NOMO-1 (cell line): ENCODE measurements around the gene NAA25.
"Not testable (repeated sequence)": the region's sequence is repeated elsewhere in the genome, so short reads cannot be mapped to it uniquely, and the experiment has no call there.

Experiments
- DNase-seq, 2 experiments: peaks; one replicate each; lab custom pipeline; 2025; ENCODE audit not compliant: unreplicated experiment in 2 of 2; lab: John Stamatoyannopoulos, UW

Gene NAA25

DNA sequence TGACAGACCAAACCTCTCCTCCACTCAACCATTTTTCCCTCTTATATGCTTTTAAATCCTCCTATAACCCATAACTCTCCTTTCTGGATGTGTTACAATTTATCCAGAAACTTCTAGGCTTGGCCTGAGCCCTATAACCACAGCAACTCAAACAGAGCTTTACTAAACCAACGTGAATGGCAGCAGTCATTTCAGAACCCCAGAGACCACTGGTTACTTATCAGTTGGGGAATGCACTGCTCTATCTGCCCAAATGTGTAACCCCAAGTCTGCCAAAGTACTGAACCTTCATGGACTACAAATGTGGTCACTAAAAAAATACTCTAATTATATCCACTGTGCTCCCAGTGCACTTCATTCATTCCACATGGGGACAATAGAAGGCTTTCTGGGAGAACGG lies 42.0 kb downstream of the NAA25 start:
- DNase-seq, result no peak

DNA sequence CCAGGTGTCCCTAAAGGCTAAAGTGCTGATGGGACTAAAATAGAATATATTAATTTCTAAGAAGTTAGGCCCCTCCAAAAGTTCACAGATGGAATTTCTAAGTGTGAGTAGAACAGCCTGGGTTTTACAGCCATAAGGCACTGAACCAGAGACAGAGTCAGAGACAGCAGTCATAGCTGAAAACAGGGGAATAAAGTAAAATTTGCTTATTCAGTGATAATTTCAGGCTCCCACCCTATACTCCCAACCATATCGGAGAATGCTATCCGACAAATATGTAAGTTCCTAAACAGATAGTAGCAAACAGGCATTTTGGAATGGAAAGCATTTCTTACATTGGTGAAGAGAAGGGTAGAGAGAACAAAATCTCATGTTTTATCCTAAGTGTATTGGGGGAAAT lies 45.3 kb downstream of the NAA25 start:
- no peak for DNase-seq

DNA sequence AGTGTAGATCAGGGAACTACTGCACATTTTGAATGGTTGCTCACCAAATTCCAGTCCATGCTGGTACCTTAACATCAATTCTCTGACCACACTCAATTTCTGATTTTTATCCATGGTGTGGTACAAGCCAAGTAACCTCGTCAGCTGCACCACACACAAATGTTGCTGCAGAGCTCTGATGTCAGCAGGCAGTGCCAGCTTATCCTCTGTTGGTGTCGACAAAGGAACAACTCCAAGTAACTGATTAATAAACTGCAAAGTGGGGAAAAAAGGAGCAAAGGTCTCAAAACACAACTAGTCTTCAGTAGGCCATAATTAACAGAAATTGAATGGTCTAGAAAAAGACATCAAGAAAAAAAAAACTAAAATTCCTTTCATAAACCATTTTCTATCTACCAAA lies 47.4 kb downstream of the NAA25 start:
- no peak for DNase-seq

DNA sequence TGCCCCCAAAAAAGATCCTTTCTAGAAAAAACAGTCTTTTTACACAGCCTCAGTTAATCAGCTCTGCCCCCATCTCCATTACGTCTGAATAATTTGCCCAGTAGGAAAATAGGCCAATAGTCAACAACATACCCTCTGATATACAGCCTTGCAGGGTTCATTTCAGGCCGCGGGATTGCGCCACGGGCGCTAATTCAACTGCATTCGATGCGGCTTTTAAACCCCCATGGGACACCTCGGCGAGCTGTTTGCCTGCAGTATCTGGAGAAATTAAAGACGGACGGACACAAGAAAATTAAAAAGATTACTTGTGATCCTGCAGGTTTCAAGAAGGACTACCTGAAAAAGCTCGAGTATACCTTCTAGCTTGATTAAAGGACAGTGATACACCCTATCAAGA lies 59.2 kb downstream of the NAA25 start:
- no peak for DNase-seq

DNA sequence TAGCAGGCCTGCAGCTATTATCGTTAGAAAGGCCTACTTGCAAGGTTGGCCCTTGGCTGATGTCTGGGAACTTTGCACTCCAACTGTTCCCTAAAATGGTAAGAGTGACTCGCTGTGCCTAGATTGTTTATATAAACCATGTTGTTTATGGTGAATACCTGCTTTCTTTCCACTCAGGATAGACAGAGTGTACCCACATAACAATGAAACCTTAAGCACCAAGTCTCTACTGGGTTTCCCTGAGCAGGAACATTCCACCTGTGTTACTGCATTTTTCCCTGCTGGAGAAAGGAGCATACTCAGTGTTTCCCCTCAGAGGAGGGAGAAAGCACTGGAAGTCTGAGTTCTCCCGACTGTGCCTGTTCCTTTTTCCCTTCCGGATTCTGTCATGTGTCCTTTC lies 62.6 kb downstream of the NAA25 start:
- DNase-seq, result no peak

DNA sequence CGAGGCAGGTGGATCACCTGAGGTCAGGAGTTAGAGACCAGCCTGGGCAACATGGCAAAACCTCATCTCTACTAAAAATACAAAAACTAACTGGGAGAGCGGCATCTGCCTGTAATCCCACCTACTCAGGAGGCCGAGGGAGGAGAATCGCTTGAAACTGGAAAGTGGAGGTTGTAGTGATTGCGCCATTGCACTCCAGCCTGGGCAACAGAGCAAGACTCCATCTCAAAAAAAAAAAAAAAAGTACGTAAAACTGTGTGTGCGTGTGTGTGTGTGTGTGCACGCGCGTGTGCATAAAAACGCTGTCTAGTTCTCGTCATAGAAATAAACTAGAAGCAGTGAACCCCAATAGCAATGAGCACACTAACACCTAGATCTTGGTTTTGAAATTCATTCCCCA lies 72.0 kb downstream of the NAA25 start:
- DNase-seq, result not testable (repeated sequence)

DNA sequence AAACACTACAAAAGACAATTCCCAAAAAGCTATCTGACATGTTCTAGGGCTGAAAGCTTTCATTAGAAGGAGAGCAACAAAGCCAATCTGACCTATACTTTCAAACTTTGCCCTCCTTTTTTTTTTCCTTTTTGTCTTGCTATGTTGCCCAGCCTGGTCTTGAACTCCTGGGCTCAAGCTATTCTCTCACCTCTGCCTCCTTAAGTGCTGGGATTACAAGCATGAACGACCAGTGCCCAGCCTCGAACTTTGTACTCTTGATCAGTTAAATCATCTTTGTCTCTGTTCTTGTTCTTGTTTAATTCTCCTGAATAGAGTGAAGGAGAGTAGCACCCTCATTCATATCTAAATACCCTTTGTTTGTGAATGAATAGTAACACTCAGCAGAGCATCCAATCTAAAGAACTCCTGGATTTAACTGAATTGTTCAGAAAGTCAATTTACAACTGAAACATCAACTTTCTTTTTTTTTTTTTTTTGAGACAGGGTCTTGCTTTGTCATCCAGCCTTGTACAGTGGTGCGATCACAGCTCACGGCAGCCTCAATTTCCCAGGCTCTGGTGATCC lies 73.3 kb downstream of the NAA25 start:
- DNase-seq, result no peak

DNA sequence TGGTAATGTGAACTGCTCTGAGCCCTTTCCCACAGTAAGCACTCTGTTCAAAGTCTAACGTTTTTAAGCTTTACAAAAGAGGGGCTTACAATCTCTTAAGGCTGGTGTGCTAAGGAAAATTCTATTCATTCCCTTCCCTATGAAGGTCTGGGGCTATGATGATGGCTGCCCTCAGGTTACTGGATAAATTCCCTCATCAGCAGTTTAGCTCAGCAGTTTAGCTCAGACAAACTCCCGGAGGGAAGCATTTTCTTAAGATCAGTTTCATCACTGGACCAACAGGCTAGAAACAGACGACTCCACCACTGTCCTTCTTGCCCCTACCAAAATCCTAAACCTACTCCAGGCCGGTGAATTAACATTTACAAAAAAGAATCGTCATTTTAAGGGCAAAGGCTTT lies 76.3 kb downstream of the NAA25 start:
- no peak for DNase-seq

DNA sequence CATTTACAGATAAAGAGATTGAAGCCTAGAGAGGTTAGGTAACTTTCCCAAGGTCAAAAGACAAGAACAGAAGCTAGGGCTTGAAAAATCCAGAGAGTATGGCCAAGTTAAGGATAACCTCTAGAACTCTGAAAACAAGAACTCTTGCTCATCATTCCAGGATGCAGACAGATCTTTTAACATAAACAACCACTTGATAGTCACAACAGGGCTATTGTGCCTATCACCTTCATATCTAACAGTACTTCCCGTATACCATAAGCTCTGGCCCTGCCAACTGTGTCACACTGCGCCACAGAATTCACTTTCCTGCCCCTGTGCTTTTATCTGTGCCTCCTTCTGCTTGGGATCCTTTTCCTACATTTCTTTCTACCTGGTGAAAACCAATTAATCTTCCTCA lies 77.1 kb downstream of the NAA25 start:
- DNase-seq, result no peak

DNA sequence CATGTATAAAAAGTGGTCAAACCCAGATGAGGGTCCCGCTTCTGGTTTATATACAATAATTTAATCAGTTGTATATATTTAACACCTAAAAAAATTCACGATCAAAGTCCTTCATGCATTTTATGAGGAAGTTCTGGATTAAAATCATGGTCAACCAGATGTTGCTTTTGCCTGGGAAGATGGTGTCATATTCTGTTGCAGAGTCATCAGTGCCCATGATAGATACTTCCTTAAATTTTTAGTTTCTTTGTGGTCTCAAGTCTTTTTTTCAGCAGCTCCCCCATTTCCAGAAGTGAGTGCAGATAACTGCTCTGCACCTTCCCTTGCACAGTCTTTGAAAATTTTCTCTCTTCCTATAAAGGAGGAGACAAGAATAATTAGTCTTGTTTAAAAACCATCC lies 79.3 kb downstream of the NAA25 start:
- peak; percentile 75 to 77 for DNase-seq

DNA sequence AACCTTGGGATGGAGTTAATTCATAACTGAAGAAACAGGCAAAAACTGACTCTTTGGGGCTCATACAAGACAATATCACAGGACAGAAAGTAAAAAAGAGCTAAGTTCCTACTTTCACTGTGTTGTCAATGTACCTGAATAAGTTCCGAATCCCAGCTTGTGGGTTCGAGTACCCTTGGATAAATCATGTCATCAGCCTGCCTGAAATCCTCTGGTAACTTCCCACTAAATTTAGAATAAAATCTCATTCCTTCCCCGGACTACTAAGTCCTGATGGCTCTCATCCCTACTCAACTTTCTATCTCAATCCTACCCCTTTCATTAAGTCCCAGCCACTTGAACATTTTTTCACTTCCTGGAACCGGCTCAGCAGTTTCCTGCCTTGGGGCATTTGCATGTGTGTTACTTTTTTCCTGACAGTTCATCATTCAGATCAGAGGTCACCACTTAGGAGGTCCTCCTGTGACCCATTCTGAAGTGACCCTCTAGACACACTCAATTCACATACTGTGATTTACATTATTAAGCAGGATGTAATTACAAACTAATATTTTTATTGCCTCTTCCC lies 82.7 kb downstream of the NAA25 start:
- peak in 1 of 2 experiments; percentile 5 for DNase-seq

DNA sequence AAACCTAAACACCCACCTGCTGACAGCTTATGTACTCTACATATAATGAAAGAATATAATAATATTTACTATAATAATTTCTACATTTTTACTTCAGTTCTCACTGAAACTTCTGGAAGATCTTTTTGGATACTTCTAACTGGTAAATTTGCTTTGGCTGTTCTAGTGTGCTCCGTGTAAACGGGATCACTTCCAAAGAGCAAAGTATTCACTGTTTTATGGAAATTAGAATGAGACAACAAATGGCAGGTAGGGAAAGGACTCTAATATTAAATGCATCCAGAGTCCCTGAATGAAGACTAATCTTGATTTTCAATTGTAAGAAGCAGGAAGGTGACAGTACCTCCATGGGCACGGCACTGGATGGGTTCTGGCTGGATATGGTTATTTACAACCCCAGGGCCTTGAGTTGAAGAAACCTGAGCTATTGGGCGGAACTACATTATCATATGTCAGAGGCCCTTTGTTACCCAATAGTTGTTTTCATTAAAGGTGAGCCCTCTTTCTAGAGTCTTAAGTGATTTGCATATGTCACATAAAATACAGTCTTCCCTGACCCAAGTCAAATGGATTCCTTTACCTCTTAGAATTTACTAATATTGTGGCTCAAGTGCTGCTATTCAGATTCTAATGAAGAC lies 84.7 kb downstream of the NAA25 start:
- no peak for DNase-seq

DNA sequence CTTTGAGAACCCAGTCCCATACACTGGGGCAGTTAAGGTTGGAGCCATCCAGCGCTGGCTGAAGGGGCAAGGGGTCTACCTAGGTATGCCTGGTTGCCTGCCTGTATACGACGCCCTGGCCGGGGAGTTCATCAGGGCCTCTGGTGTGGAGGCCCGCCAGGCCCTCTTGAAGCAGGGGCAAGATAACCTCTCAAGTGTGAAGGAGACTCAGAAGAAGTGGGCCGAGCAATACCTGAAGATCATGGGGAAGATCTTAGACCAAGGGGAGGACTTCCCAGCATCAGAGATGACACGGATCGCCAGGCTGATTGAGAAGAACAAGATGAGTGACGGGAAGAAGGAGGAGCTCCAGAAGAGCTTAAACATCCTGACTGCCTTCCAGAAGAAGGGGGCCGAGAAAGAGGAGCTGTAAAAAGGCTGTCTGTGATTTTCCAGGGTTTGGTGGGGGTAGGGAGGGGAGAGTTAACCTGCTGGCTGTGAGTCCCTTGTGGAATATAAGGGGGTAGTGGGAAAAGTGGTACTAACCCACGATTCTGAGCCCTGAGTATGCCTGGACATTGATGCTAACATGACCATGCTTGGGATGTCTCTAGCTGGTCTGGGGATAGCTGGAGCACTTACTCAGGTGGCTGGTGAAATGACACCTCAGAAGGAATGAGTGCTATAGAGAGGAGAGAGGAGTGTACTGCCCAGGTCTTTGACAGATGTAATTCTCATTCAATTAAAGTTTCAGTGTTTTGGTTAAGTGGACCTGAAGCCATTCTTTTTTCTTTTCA lies 86.2 kb downstream of the NAA25 start:
- no peak for DNase-seq

DNA sequence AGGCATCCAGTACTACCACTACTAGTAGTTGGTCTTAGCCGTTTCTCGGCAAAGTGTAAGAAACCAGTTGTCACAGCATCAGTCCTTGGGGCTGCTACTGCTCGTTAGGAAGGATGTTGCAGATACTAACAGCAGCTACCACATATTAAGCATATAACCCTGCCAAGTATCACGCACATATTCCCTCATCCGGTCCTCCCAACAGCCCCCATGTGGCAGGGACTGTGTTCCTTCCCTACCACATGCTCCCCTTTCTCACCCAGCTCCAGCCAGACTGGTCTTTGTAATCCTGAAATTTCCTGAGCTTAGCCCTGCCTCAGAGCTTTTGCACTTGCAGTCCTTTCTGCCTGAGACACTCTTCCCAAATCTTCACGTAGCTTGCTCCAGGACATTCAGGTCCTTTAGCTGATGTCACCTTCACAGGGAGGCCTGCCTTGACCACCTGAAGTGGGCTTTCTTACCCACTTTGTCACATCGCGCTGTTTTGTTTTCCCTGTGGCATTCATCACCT lies 87.6 kb downstream of the NAA25 start:
- no peak for DNase-seq

DNA sequence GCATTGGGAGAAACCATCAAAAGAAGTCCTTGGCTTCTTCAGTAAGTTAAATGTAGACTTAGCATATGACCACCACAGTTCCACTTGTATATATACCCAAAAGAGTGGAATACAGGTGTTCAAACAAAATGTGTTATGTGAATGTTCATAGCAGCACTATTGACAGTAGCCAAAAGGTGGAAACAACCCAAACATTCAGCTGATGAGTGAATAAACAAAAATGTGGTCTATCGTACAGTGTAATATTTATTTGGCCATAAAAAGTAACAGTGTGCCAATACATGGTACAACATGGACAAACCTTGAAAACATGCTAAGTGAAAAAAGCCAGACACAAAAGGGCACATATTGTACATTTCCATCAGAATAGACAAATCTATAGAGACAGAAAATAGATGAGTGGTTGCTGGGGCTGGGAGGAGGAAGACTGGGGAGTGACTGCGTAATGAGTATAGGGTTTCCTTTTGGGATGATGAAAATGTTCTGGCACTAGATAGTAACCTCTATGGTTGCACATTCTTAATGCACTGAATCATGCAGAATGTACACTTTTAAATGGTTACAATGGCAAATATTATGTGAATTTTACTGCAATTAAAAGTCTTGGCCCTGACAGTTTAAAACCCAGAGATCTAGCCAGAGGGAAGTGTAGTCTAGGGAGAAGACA lies 89.9 kb downstream of the NAA25 start:
- DNase-seq, result no peak

DNA sequence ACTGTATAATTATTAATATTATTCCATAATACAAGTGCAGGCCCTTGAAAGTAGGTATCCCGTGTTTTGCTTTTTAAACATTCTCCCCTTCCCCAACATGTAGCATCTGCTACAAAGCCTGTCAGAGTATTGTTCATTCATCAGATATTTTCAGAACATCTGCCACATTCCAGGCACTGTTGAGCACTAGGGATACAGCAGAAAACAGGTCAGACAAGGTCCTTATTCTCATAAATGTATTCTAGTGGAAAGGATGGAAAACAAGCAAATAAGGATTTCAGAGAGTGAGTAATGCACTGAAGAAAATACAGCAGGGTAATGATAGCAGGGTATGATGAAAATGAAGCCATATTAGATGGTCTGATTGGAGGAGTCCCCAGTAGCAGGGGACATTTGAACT lies 91.5 kb downstream of the NAA25 start:
- DNase-seq, result no peak

DNA sequence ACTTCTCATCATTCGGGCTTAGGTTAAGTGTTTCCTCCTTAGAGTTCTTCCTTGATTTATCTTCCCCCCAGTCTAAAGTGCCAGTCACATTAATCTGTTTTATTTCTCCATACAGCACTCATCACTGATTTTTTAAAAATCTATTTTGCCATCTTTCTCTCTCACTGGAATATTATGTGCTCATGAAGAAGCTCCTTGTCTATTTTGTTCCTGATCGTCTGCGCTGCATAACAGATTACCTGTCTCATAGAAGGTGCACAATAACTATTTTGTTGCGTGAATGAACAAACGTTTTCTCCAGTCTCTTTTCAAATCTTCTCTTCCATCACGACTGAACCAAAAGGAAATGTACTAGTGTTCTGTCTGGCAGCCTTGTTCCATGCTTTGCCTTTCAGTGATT lies 92.6 kb downstream of the NAA25 start:
- DNase-seq, result no peak

DNA sequence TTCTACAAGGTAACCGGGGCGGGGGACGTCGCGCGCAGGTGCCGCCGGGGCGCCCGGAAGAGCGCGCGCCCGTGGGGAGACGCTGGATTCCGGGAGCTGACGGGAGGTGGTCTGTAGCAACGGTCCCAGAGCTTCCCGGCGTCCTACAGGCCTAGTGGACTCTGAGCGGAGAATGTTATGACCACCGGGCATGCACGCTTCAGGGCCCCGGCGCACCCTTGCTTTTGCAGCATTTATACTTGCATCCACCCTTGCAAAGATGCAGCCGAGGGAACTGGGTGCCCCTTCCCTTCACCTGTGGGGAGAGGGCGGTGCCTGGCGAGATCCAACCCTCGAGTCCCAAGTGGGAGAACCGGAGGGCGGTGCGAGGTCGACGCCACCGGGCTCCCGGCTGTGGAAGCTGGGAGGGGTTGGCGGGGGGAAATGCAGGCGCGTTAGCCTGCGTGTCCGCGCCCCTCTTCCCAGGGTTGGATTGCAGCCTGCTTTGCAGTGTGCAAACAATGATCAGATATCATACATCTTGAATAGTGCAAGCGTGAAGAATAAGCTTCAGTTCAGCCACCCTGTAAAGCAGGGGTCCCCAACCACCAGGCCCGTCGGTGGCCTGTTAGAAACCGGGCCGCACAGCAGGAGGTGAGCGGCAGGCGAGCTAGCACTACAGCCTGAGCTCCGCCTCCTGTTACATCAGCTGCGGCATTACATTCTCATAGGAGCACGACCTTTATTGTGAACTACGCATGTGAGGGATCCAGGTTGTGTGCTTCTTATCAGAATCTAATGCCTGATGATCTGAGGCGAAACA lies 94.8 kb downstream of the NAA25 start:
- peak; percentile 70 to 75 for DNase-seq

DNA sequence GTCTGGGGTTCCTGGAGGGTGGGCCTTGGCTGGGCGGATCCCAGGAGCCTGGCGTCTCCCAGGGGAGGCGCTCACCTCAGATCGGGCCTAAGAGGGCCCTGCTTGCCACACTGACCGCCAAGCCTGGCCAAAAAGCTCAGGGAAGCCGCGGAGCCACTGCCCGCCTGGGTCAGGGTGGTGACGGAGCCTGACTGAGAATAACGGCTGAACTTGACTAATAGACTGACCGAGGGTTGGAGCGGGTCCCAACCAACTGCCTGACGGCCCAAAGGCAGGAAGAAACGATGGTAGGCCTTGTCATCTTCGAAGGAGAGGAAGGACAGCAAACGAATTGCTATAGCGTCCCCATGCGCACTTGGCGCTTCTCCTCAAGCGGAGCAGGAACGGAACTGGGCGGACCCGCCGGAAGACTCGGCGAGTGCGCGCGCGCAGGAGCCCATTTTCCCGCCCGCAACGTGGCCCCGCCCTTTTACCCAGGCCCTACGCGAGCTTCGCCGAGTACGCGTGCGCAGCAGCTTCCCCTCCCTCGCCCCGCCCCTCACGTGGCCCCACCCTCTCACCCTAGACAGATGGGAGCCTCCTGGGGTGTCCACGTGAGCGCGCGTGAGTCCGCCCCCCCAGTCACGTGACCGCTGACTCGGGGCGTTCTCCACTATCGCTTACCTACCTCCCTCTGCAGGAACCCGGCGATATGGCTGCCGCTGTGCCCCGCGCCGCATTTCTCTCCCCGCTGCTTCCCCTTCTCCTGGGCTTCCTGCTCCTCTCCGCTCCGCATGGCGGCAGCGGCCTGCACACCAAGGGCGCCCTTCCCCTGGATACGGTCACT lies 95.6 kb downstream of the NAA25 start, which contains the start of the genes ERP29 and TMEM116:
ERP29 (plus strand) TSS at position 652 of the 826 bp plus-strand sequence; CDS start at position 692, 40 bp downstream.
TMEM116 (minus strand) TSS at position 391 of the 826 bp plus-strand sequence. CDS start 7,895 bp downstream, outside the sequence.
- peak; percentile 97 for DNase-seq
